Mesenchymal stem cell (in vitro differentiated cells and primary cell): Measurements from ENCODE around the gene ZNF511.

Source experiments
- DNase-seq: peaks from one replicate; pipeline ENCODE4 v3.0.0-alpha.2; 2013
- H2AFZ ChIP-seq: one replicate; pipeline ENCODE4 v1.6.1; 2013; ENCODE audit warnings: low read depth, mild to moderate bottlenecking, control low read depth, inconsistent platforms, low read length, moderate library complexity
- H2AK5ac ChIP-seq: 2 replicates; pipeline ENCODE4 v1.6.1; 2013; ENCODE audit warnings: low read length, moderate library complexity, mild to moderate bottlenecking, inconsistent platforms; ENCODE audit not compliant: severe bottlenecking
- H2BK120ac ChIP-seq: one replicate; pipeline ENCODE4 v1.6.1; 2013; ENCODE audit warnings: low read depth, mild to moderate bottlenecking, inconsistent platforms, low read length, moderate library complexity
- H2BK12ac ChIP-seq, 2 experiments: one replicate each; pipeline ENCODE4 v1.6.1; 2013; ENCODE audit warnings: inconsistent platforms in 2 of 2, low read length in 2 of 2, mild to moderate bottlenecking in 2 of 2, moderate library complexity in 2 of 2, control low read depth in 1 of 2
- H2BK15ac ChIP-seq: one replicate; pipeline ENCODE4 v1.6.1; 2013; ENCODE audit warnings: mild to moderate bottlenecking, low read depth, inconsistent platforms; ENCODE audit not compliant: poor library complexity, severe bottlenecking
- H2BK5ac ChIP-seq: 2 replicates; pipeline ENCODE4 v1.6.1; 2013; ENCODE audit warnings: low read depth, mild to moderate bottlenecking, low read length, control low read depth, inconsistent platforms; ENCODE audit not compliant: poor library complexity, severe bottlenecking
- H3K14ac ChIP-seq, 2 experiments: one replicate each; pipeline ENCODE4 v1.6.1; 2013; ENCODE audit warnings: inconsistent platforms in 2 of 2, low read length in 2 of 2, control low read depth in 1 of 2, mild to moderate bottlenecking in 1 of 2, moderate library complexity in 1 of 2
- H3K18ac ChIP-seq, 2 experiments: one replicate each; pipeline ENCODE4 v1.6.1; 2013; ENCODE audit warnings: inconsistent platforms in 2 of 2, low read length in 2 of 2, control low read depth in 1 of 2, low read depth in 1 of 2, mild to moderate bottlenecking in 1 of 2
- H3K23ac ChIP-seq, 2 experiments: one replicate each; pipeline ENCODE4 v1.6.1; 2013; ENCODE audit warnings: inconsistent platforms in 2 of 2, low read length in 2 of 2, mild to moderate bottlenecking in 2 of 2, moderate library complexity in 2 of 2, control low read depth in 1 of 2
- H3K27ac ChIP-seq: 2 replicates; pipeline ENCODE4 v1.5.1; 2013; ENCODE audit warnings: mild to moderate bottlenecking, moderate library complexity, low read length, control low read depth, inconsistent platforms; ENCODE audit not compliant: poor library complexity, severe bottlenecking
- H3K27me3 ChIP-seq, 2 experiments: 2 replicates each; pipeline versions ENCODE4 v1.6.1 to v1.7.0; 2013; ENCODE audit warnings: low read length in 2 of 2, mild to moderate bottlenecking in 2 of 2, moderate library complexity in 2 of 2, control low read depth in 1 of 2, inconsistent platforms in 1 of 2; ENCODE audit not compliant: control insufficient read depth in 1 of 2, insufficient read depth in 1 of 2
- H3K36me3 ChIP-seq, 2 experiments: 2 replicates each; pipeline versions ENCODE4 v1.6.1 to v1.7.0; 2013; ENCODE audit warnings: low read length in 2 of 2, control low read depth in 1 of 2, inconsistent platforms in 1 of 2, low read depth in 1 of 2, mild to moderate bottlenecking in 1 of 2; ENCODE audit not compliant: insufficient read depth in 2 of 2, control insufficient read depth in 1 of 2
- H3K4ac ChIP-seq, 2 experiments: one replicate each; pipeline ENCODE4 v1.6.1; 2013; ENCODE audit warnings: inconsistent platforms in 2 of 2, low read length in 2 of 2, mild to moderate bottlenecking in 2 of 2, moderate library complexity in 2 of 2, control low read depth in 1 of 2, low read depth in 1 of 2
- H3K4me1 ChIP-seq: 2 replicates; pipeline ENCODE4 v1.6.1; 2013; ENCODE audit warnings: low read depth, low read length, control low read depth; ENCODE audit not compliant: control insufficient read depth, insufficient read depth
- H3K4me2 ChIP-seq: 2 replicates; pipeline ENCODE4 v1.6.1; 2013; ENCODE audit warnings: low read length, mild to moderate bottlenecking, inconsistent platforms; ENCODE audit not compliant: poor library complexity, severe bottlenecking
- H3K4me3 ChIP-seq, 2 experiments: 2 replicates each; pipeline versions ENCODE4 v1.5.1 to v1.7.0; 2013; ENCODE audit warnings: low read length in 2 of 2, mild to moderate bottlenecking in 2 of 2, control low read depth in 1 of 2, low read depth in 1 of 2; ENCODE audit not compliant: insufficient read depth in 1 of 2
- H3K79me1 ChIP-seq: replicated peaks from 2 replicates; pipeline ENCODE4 v1.6.1; 2013; ENCODE audit warnings: mild to moderate bottlenecking, control low read depth, low read length, inconsistent platforms; ENCODE audit not compliant: poor library complexity, severe bottlenecking
- H3K9ac ChIP-seq: 2 replicates; pipeline ENCODE4 v1.7.0; 2013; ENCODE audit warnings: mild to moderate bottlenecking, low read length, moderate library complexity
- H3K9me3 ChIP-seq: 2 replicates; pipeline ENCODE4 v1.7.0; 2013; ENCODE audit warnings: mild to moderate bottlenecking, low read length; ENCODE audit not compliant: control insufficient read depth
- H4K8ac ChIP-seq: one replicate; pipeline ENCODE4 v1.6.1; 2013; ENCODE audit warnings: inconsistent platforms, mild to moderate bottlenecking, low read length, moderate library complexity
- H4K91ac ChIP-seq: one replicate; pipeline ENCODE4 v1.6.1; 2013; ENCODE audit warnings: mild to moderate bottlenecking, low read length, inconsistent platforms
- WGBS: methylation state at CpG from one replicate; pipeline ENCODE4 v1.1.7; 2013; ENCODE audit warnings: mixed read lengths; 5-methylcytosine and 5-hydroxymethylcytosine counted together

The ZNF511 gene

GRCh38 chr10:133274751-133275683 lies 33.7 kb upstream of the ZNF511 start:
- peaks cover 0 to 26% of the 10 kb centered on the region in 2 experiments for H3K27me3 ChIP-seq
- H2BK12ac ChIP-seq = no peak overlapping the region
- H2AFZ ChIP-seq = no peak overlapping the region
- peaks cover 4% of the 10 kb centered on the region for H3K79me1 ChIP-seq
- 69% methylated on average over 26 of the region's 26 CpGs for whole genome bisulfite sequencing
- peaks cover 46% of the 10 kb centered on the region for H3K4me1 ChIP-seq
- H3K23ac ChIP-seq = no peak overlapping the region
- H3K14ac ChIP-seq = no peak overlapping the region
- no peak overlapping the region for H4K8ac ChIP-seq
- no peaks in the 10 kb centered on the region for H3K9me3 ChIP-seq
- H3K18ac ChIP-seq = no peak overlapping the region
- H3K27ac ChIP-seq = no peak overlapping the region
- no peak overlapping the region for H2BK15ac ChIP-seq
- no peak overlapping the region for H4K91ac ChIP-seq
- no peak overlapping the region for H2BK5ac ChIP-seq
- no peak overlapping the region for H3K4me3 ChIP-seq
- H3K36me3 ChIP-seq = peaks cover 18 to 54% of the 10 kb centered on the region in 2 experiments
- H2AK5ac ChIP-seq = no peak overlapping the region
- no peak overlapping the region for H3K4ac ChIP-seq
- DNase-seq = no peak
- no peak overlapping the region for H3K9ac ChIP-seq
- no peak overlapping the region for H3K4me2 ChIP-seq
- H2BK120ac ChIP-seq = no peak overlapping the region

- peaks cover 4% of the 10 kb centered on the region for H3K79me1 ChIP-seq
- 42% methylated on average over 12 of the region's 12 CpGs for WGBS
- no peak overlapping the region for H3K4me2 ChIP-seq
- H4K91ac ChIP-seq = no peak overlapping the region
- no peak overlapping the region for H3K23ac ChIP-seq
- no peak overlapping the region for H3K27ac ChIP-seq
- H3K4ac ChIP-seq = no peak overlapping the region
- DNase-seq = no peak
- no peak overlapping the region for H3K4me3 ChIP-seq
- no peaks in the 10 kb centered on the region for H3K9me3 ChIP-seq
- no peak overlapping the region for H2AFZ ChIP-seq
- H2BK15ac ChIP-seq = peak overlapping the region; percentile 26
- no peak overlapping the region for H2AK5ac ChIP-seq
- H3K27me3 ChIP-seq = peaks cover 0 to 26% of the 10 kb centered on the region in 2 experiments
- H3K9ac ChIP-seq = no peak overlapping the region
- H4K8ac ChIP-seq = no peak overlapping the region
- H2BK12ac ChIP-seq = no peak overlapping the region
- H3K36me3 ChIP-seq = peaks cover 25 to 54% of the 10 kb centered on the region in 2 experiments
- H2BK5ac ChIP-seq = no peak overlapping the region
- H2BK120ac ChIP-seq = no peak overlapping the region
- peaks cover 52% of the 10 kb centered on the region for H3K4me1 ChIP-seq
- no peak overlapping the region for H3K18ac ChIP-seq
- no peak overlapping the region for H3K14ac ChIP-seq
Measured at GRCh38 chr10:133275684-133276092, 33.0 kb upstream of the ZNF511 start.

GRCh38 chr10:133276100-133276434 lies 32.6 kb upstream of the ZNF511 start:
- H3K4ac ChIP-seq = no peak overlapping the region
- H4K8ac ChIP-seq = no peak overlapping the region
- no peak overlapping the region for H3K9ac ChIP-seq
- peaks cover 0 to 26% of the 10 kb centered on the region in 2 experiments for H3K27me3 ChIP-seq
- no peak overlapping the region for H2BK12ac ChIP-seq
- no peaks in the 10 kb centered on the region for H3K9me3 ChIP-seq
- H2BK5ac ChIP-seq = no peak overlapping the region
- no peak overlapping the region for H3K14ac ChIP-seq
- H2BK15ac ChIP-seq = peak overlapping the region; percentile 26
- no peak overlapping the region for H3K23ac ChIP-seq
- peaks cover 25 to 54% of the 10 kb centered on the region in 2 experiments for H3K36me3 ChIP-seq
- H2BK120ac ChIP-seq = no peak overlapping the region
- peaks cover 53% of the 10 kb centered on the region for H3K4me1 ChIP-seq
- WGBS = 63% methylated on average over 6 of the region's 6 CpGs
- H3K4me3 ChIP-seq = peak overlapping the region in 1 of 2 experiments; percentile 18
- H2AK5ac ChIP-seq = no peak overlapping the region
- H3K27ac ChIP-seq = no peak overlapping the region
- DNase-seq = no peak
- H3K4me2 ChIP-seq = peak overlapping the region; percentile 62
- no peak overlapping the region for H2AFZ ChIP-seq
- H3K79me1 ChIP-seq = peaks cover 4% of the 10 kb centered on the region
- no peak overlapping the region for H3K18ac ChIP-seq
- H4K91ac ChIP-seq = no peak overlapping the region

- H3K4me3 ChIP-seq = peak within 1 kb of the TSS; percentile 15 to 18
- no peak within 1 kb of the TSS for H3K4ac ChIP-seq
- H3K27ac ChIP-seq = no peak within 1 kb of the TSS
- peaks cover 30 to 54% of the 10 kb centered on the region in 2 experiments for H3K36me3 ChIP-seq
- H3K18ac ChIP-seq = no peak within 1 kb of the TSS
- H2AK5ac ChIP-seq = no peak within 1 kb of the TSS
- H3K4me1 ChIP-seq = peaks cover 53% of the 10 kb centered on the region
- DNase-seq = peak; percentile 8
- H3K9ac ChIP-seq = no peak within 1 kb of the TSS
- H4K8ac ChIP-seq = peak within 1 kb of the TSS; percentile 33
- H2AFZ ChIP-seq = no peak within 1 kb of the TSS
- peak within 1 kb of the TSS; percentile 46 for H4K91ac ChIP-seq
- no peak within 1 kb of the TSS for H2BK5ac ChIP-seq
- no peak within 1 kb of the TSS for H2BK120ac ChIP-seq
- peak within 1 kb of the TSS; percentile 62 for H3K4me2 ChIP-seq
- no peak within 1 kb of the TSS for H2BK12ac ChIP-seq
- H3K14ac ChIP-seq = no peak within 1 kb of the TSS
- peaks cover 4% of the 10 kb centered on the region for H3K79me1 ChIP-seq
- no peaks in the 10 kb centered on the region for H3K9me3 ChIP-seq
- no peak within 1 kb of the TSS for H3K23ac ChIP-seq
- H2BK15ac ChIP-seq = peak within 1 kb of the TSS; percentile 26
- 17% methylated on average over 50 of the region's 63 CpGs for WGBS
- peaks cover 0 to 26% of the 10 kb centered on the region in 2 experiments for H3K27me3 ChIP-seq
Measured at GRCh38 chr10:133276435-133277201, 32.1 kb upstream of the ZNF511 start, which contains the start of gene ADAM8. Gene ADAM8 (minus strand): TSS chr10:133276868. CDS start chr10:133276817, 51 bp downstream.
